H9 (cell line): Measurements from ENCODE around the gene NDST1. TPM values are rescaled to one million over a fixed set of nuclear protein-coding genes. Genes with fewer than 3 reads are reported as not detected.

Experiments used
- DNase-seq: peaks from one replicate; pipeline ENCODE4 v3.0.0-alpha.2; 2017
- H2AFZ ChIP-seq: one replicate; pipeline ENCODE4 v1.6.1; 2013; ENCODE audit warnings: mild to moderate bottlenecking, low read length, control low read depth, moderate library complexity
- H2AK5ac ChIP-seq: 2 replicates; pipeline ENCODE4 v1.6.1; 2013; ENCODE audit warnings: low read length, control low read depth, mixed read lengths; ENCODE audit not compliant: insufficient read length
- H2BK120ac ChIP-seq: one replicate; pipeline ENCODE4 v1.6.1; 2013; ENCODE audit warnings: low read depth, mild to moderate bottlenecking, low read length, control low read depth, inconsistent platforms; ENCODE audit not compliant: poor library complexity, severe bottlenecking
- H2BK12ac ChIP-seq: 2 replicates; pipeline ENCODE4 v1.6.1; 2013; ENCODE audit warnings: low read length, control low read depth, mixed read lengths, low read depth; ENCODE audit not compliant: insufficient read length
- H2BK15ac ChIP-seq: 2 replicates; pipeline ENCODE4 v1.6.1; 2013; ENCODE audit warnings: low read depth, low read length, control low read depth
- H2BK20ac ChIP-seq: one replicate; pipeline ENCODE4 v1.6.1; 2013; ENCODE audit warnings: low read depth, mild to moderate bottlenecking, low read length, control low read depth, inconsistent platforms; ENCODE audit not compliant: poor library complexity, severe bottlenecking
- H2BK5ac ChIP-seq: 2 replicates; pipeline ENCODE4 v1.6.1; 2013; ENCODE audit warnings: low read length, control low read depth, mixed read lengths; ENCODE audit not compliant: insufficient read length
- H3K14ac ChIP-seq: 2 replicates; pipeline ENCODE4 v1.6.1; 2013; ENCODE audit warnings: low read length, control low read depth; ENCODE audit not compliant: insufficient read depth
- H3K18ac ChIP-seq: 2 replicates; pipeline ENCODE4 v1.6.1; 2013; ENCODE audit warnings: low read depth, mild to moderate bottlenecking, mixed read lengths, low read length, control low read depth; ENCODE audit not compliant: insufficient read length
- H3K23ac ChIP-seq: 2 replicates; pipeline ENCODE4 v1.6.1; 2013; ENCODE audit warnings: low read length, control low read depth, mixed read lengths, low read depth; ENCODE audit not compliant: insufficient read length
- H3K23me2 ChIP-seq: 2 replicates; pipeline ENCODE4 v1.6.1; 2013; ENCODE audit warnings: low read depth, mild to moderate bottlenecking, mixed read lengths, low read length, control low read depth; ENCODE audit not compliant: insufficient read length, poor library complexity, severe bottlenecking
- H3K27ac ChIP-seq: 2 replicates; pipeline ENCODE4 v1.5.1; 2013; ENCODE audit warnings: low read length, control low read depth, mixed read lengths, low read depth; ENCODE audit not compliant: insufficient read length
- H3K27me3 ChIP-seq: 2 replicates; pipeline ENCODE4 v1.6.1; 2013; ENCODE audit warnings: low read length, control low read depth, inconsistent platforms; ENCODE audit not compliant: insufficient read depth
- H3K4ac ChIP-seq: 2 replicates; pipeline ENCODE4 v1.6.1; 2013; ENCODE audit warnings: low read depth, mild to moderate bottlenecking, control low read depth, inconsistent platforms, low read length, moderate library complexity
- H3K4me1 ChIP-seq: 2 replicates; pipeline ENCODE4 v1.6.1; 2013; ENCODE audit warnings: low read length, control low read depth, inconsistent platforms; ENCODE audit not compliant: insufficient read depth
- H3K4me2 ChIP-seq: 2 replicates; pipeline ENCODE4 v1.6.1; 2013; ENCODE audit warnings: low read length, control low read depth, mixed read lengths; ENCODE audit not compliant: insufficient read length, insufficient read depth
- H3K56ac ChIP-seq: 2 replicates; pipeline ENCODE4 v1.6.1; 2013; ENCODE audit warnings: low read depth, mild to moderate bottlenecking, mixed read lengths, low read length, control low read depth; ENCODE audit not compliant: insufficient read length
- H3K79me1 ChIP-seq: 2 replicates; pipeline ENCODE4 v1.6.1; 2013; ENCODE audit warnings: low read depth, mild to moderate bottlenecking, moderate library complexity, low read length, control low read depth, inconsistent platforms; ENCODE audit not compliant: insufficient read depth, poor library complexity, severe bottlenecking
- H3K79me2 ChIP-seq: 2 replicates; pipeline ENCODE4 v1.6.1; 2013; ENCODE audit warnings: low read length, control low read depth, inconsistent platforms; ENCODE audit not compliant: insufficient read depth
- H3K9ac ChIP-seq: 2 replicates; pipeline ENCODE4 v1.6.1; 2013; ENCODE audit warnings: low read length, control low read depth, mixed read lengths; ENCODE audit not compliant: insufficient read length; ENCODE audit errors: extremely low read depth
- H3K9me3 ChIP-seq: one replicate; pipeline ENCODE4 v1.6.1; 2013; ENCODE audit warnings: low read depth, low read length, inconsistent platforms; ENCODE audit not compliant: control insufficient read depth
- H3T11ph ChIP-seq: one replicate; pipeline ENCODE4 v1.6.1; 2013; ENCODE audit warnings: mild to moderate bottlenecking, low read length, control low read depth, inconsistent platforms
- H4K20me1 ChIP-seq: one replicate; pipeline ENCODE4 v1.6.1; 2013; ENCODE audit not compliant: control insufficient read depth, insufficient read length, insufficient read depth
- H4K5ac ChIP-seq: 2 replicates; pipeline ENCODE4 v1.6.1; 2013; ENCODE audit warnings: low read depth, mild to moderate bottlenecking, mixed read lengths, low read length, control low read depth; ENCODE audit not compliant: insufficient read length
- H4K8ac ChIP-seq: replicated peaks from 2 replicates; pipeline ENCODE4 v1.6.1; 2013; ENCODE audit warnings: low read length, control low read depth, mixed read lengths, low read depth; ENCODE audit not compliant: insufficient read length
- H4K91ac ChIP-seq: 2 replicates; pipeline ENCODE4 v1.6.1; 2013; ENCODE audit warnings: low read depth, mild to moderate bottlenecking, moderate library complexity, mixed read lengths, low read length, control low read depth; ENCODE audit not compliant: insufficient read length
- H3K27ac Mint-ChIP-seq, 3 experiments: 2 replicates in 2 of 3; 3 replicates in 1 of 3; pipeline ENCODE4 v1.8.0; 2020 to 2021; ENCODE audit warnings: mixed read lengths in 3 of 3, mild to moderate bottlenecking in 1 of 3, moderate library complexity in 1 of 3
- H3K27me3 Mint-ChIP-seq: 2 replicates; pipeline ENCODE4 v1.8.0; 2021; ENCODE audit warnings: low read depth, mild to moderate bottlenecking, moderate library complexity, mixed read lengths
- H3K36me3 Mint-ChIP-seq, 3 experiments: 2 replicates in 2 of 3; 3 replicates in 1 of 3; pipeline ENCODE4 v1.8.0; 2020 to 2021; ENCODE audit warnings: low read depth in 3 of 3, mixed read lengths in 3 of 3; ENCODE audit not compliant: insufficient read depth in 1 of 3
- H3K4me1 Mint-ChIP-seq, 2 experiments: 2 replicates each; pipeline ENCODE4 v1.8.0; 2020; ENCODE audit warnings: mixed read lengths in 2 of 2
- H3K4me3 Mint-ChIP-seq, 2 experiments: 2 replicates in 1 of 2; 3 replicates in 1 of 2; pipeline ENCODE4 v1.8.0; 2020 to 2021; ENCODE audit warnings: mild to moderate bottlenecking in 2 of 2, mixed read lengths in 2 of 2, moderate library complexity in 1 of 2
- H3K9me3 Mint-ChIP-seq, 2 experiments: 2 replicates in 1 of 2; 3 replicates in 1 of 2; pipeline ENCODE4 v1.8.0; 2020; ENCODE audit warnings: mild to moderate bottlenecking in 2 of 2, mixed read lengths in 2 of 2, moderate library complexity in 1 of 2
- WGBS: extraction: QIAGEN DNeasy Blood & Tissue Kit; methylation state at CpG from one replicate; pipeline ENCODE4 v1.1.7; 2013; ENCODE audit warnings: missing lambda C conversion rate, low lambda C conversion rate, mixed read lengths; ENCODE audit not compliant: insufficient read length; ENCODE audit errors: extremely low coverage; 5-methylcytosine and 5-hydroxymethylcytosine counted together
- total RNA-seq: library from RNA; stranded (reverse); gene quantifications from 2 replicates; pipeline ENCODE4 v1.2.1, GENCODE V29; 2021
- TF ChIP-seq, protein P1 (sequence below): fragments of 200-600 bp; sonication (generic); conservative IDR thresholded peaks from 3 replicates; pipeline ENCODE4 v1.8.0; 2021; ENCODE audit warnings: antibody characterized with exemption, mild to moderate bottlenecking

Gene NDST1
- total RNA-seq, 1 experiment from 2014 or later: 65.5 TPM

DNA sequence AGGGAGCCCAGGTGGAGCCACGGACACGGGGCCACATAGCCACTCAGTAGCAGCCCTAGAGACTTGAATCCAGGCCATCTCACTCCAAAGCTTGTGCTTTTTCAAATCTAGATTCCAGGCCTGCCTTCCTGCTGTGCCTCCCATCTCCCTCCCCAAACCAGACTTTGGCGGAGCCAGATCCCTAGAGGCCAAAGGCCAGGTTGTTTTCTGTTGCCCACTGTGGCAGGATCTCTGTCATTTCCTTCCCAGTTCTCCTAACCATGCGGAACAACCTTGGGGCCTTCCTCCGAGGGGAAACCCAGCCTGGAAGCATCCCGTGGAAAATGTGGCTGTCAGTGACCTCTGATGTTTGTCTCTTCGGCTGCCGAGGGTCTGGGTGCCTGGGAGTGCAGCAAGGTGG, 42.0 kb upstream of the NDST1 start:
- TF ChIP-seq, protein P1, sequence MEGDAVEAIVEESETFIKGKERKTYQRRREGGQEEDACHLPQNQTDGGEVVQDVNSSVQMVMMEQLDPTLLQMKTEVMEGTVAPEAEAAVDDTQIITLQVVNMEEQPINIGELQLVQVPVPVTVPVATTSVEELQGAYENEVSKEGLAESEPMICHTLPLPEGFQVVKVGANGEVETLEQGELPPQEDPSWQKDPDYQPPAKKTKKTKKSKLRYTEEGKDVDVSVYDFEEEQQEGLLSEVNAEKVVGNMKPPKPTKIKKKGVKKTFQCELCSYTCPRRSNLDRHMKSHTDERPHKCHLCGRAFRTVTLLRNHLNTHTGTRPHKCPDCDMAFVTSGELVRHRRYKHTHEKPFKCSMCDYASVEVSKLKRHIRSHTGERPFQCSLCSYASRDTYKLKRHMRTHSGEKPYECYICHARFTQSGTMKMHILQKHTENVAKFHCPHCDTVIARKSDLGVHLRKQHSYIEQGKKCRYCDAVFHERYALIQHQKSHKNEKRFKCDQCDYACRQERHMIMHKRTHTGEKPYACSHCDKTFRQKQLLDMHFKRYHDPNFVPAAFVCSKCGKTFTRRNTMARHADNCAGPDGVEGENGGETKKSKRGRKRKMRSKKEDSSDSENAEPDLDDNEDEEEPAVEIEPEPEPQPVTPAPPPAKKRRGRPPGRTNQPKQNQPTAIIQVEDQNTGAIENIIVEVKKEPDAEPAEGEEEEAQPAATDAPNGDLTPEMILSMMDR: no peak
- Histone ChIP-seq H3K14ac (no peak overlapping the region; the same call in 1 of the 2 replicates), H3K4me1 (no peaks in the 10 kb centered on the region; the same call in 1 of the 2 replicates), H3K4ac (no peak overlapping the region), H2BK20ac (no peak overlapping the region), H3K23ac (no peak overlapping the region), H3K18ac (no peak overlapping the region), H4K20me1 (no peaks in the 10 kb centered on the region), H2BK15ac (no peak overlapping the region), H3T11ph (no peak overlapping the region), H3K79me2 (no peaks in the 10 kb centered on the region), H2BK12ac (no peak overlapping the region), H4K8ac (no peak overlapping the region), H2BK120ac (no peak overlapping the region), H4K91ac (no peak overlapping the region), H3K9me3 (no peaks in the 10 kb centered on the region), H2BK5ac (no peak overlapping the region), H3K23me2 (no peaks in the 10 kb centered on the region), H3K56ac (no peak overlapping the region), H3K27ac (no peak overlapping the region), H4K5ac (no peak overlapping the region), H2AK5ac (no peak overlapping the region), H3K79me1 (no peaks in the 10 kb centered on the region), H3K4me2 (no peak overlapping the region), H2AFZ (no peak overlapping the region), H3K9ac (no peak overlapping the region), H3K27me3 (no peaks in the 10 kb centered on the region)
- WGBS: no CpG with 5 or more reads among the region's 8 CpGs
- no peak overlapping the region for H3K4me3 Mint-ChIP-seq
- peaks cover 28 to 36% of the 10 kb centered on the region in 2 experiments for H3K4me1 Mint-ChIP-seq
- no peaks in the 10 kb centered on the region; the same call in 1 of the 2 replicates for H3K27me3 Mint-ChIP-seq
- H3K27ac Mint-ChIP-seq: peak overlapping the region in 2 of 3 experiments; percentile 46 to 49; a peak in 1 of 7 replicates
- no peaks in the 10 kb centered on the region for H3K36me3 Mint-ChIP-seq
- no peaks in the 10 kb centered on the region; a peak in 1 of 5 replicates for H3K9me3 Mint-ChIP-seq
- no peak for DNase-seq
